Measurements from ENCODE around the gene TMEM50B.
"Not testable (repeated sequence)": the region's sequence is repeated elsewhere in the genome, so short reads cannot be mapped to it uniquely, and the experiment has no call there.

Gene TMEM50B

GRCh38 chr21:33480481-33481103, 818 bp upstream of the TMEM50B start:
- peak in 11 of 42 donors; percentile 5 to 45 (median 13) for DNase-seq
- intact Hi-C loops (cut with DNase I), result loop anchor here (5.0 kb wide), 1 partner anchor 62 kb away; the partner anchor contains the start of genes GART and SON

GRCh38 chr21:33478935-33479678, 667 bp downstream of the TMEM50B start:
- intact Hi-C loops (cut with DNase I), result no loop called here
- DNase-seq, result peak in 33 of 42 donors; percentile 7 to 65 (median 32)

- DNase-seq, result no peak
- intact Hi-C loops (cut with DNase I), result no loop called here
Measured at GRCh38 chr21:33478182-33478581, 1.6 kb downstream of the TMEM50B start.

- intact Hi-C loops (cut with DNase I), result no loop called here
- no peak for DNase-seq
Measured at GRCh38 chr21:33477066-33477465, 2.7 kb downstream of the TMEM50B start.

GRCh38 chr21:33473344-33473743, 6.4 kb downstream of the TMEM50B start:
- intact Hi-C loops (cut with DNase I), result no loop called here
- DNase-seq, result no peak

GRCh38 chr21:33470701-33471100, 9.1 kb downstream of the TMEM50B start:
- no peak for DNase-seq
- intact Hi-C loops (cut with DNase I), result no loop called here

GRCh38 chr21:33469183-33469582, 10.6 kb downstream of the TMEM50B start:
- intact Hi-C loops (cut with DNase I), result not testable (repeated sequence)

GRCh38 chr21:33461538-33462250, 18.1 kb downstream of the TMEM50B start:
- intact Hi-C loops (cut with DNase I), result no loop called here
- no peak for DNase-seq

More at GRCh38 chr21:33469183-33469582, 10.6 kb downstream of the TMEM50B start:
- peak in 1 of 42 donors; percentile 0 for DNase-seq

GRCh38 chr21:33458861-33459260, 20.9 kb downstream of the TMEM50B start:
- intact Hi-C loops (cut with DNase I), result no loop called here
- no peak for DNase-seq

GRCh38 chr21:33455686-33456446, 23.9 kb downstream of the TMEM50B start:
- DNase-seq, result no peak
- intact Hi-C loops (cut with DNase I), result no loop called here

- intact Hi-C loops (cut with DNase I), result no loop called here
- no peak for DNase-seq
Measured at GRCh38 chr21:33452362-33452761, 27.4 kb downstream of the TMEM50B start.

- intact Hi-C loops (cut with DNase I), result no loop called here
- DNase-seq, result no peak
Measured at GRCh38 chr21:33451634-33452071, 28.1 kb downstream of the TMEM50B start.

- intact Hi-C loops (cut with DNase I), result loop anchor here (10.0 kb wide), 1 partner anchor 615 kb away; no protein-coding TSS in a partner anchor
- peak in 1 of 42 donors; percentile 1 for DNase-seq
Measured at GRCh38 chr21:33449616-33450015, 30.2 kb downstream of the TMEM50B start.

GRCh38 chr21:33446620-33447019, 33.2 kb downstream of the TMEM50B start:
- not testable (repeated sequence) for DNase-seq
- intact Hi-C loops (cut with DNase I), result loop anchor here (10.0 kb wide), 1 partner anchor 612 kb away; no protein-coding TSS in a partner anchor

- intact Hi-C loops (cut with DNase I), result loop anchor here (5.0 to 10.0 kb wide), 2 partner anchors 242 to 610 kb away; no protein-coding TSS in a partner anchor
Measured at GRCh38 chr21:33444499-33444898, 35.3 kb downstream of the TMEM50B start.

GRCh38 chr21:33443194-33443593, 36.6 kb downstream of the TMEM50B start:
- intact Hi-C loops (cut with DNase I), result loop anchor here (5.0 to 10.0 kb wide), 2 partner anchors 241 to 608 kb away; no protein-coding TSS in a partner anchor
- DNase-seq, result peak in 1 of 42 donors; percentile 5

More at GRCh38 chr21:33444499-33444898, 35.3 kb downstream of the TMEM50B start:
- DNase-seq, result peak in 1 of 42 donors; percentile 2

GRCh38 chr21:33441489-33442477, 38.0 kb downstream of the TMEM50B start:
- DNase-seq, result peak in 13 of 42 donors; percentile 13 to 55 (median 27)
- intact Hi-C loops (cut with DNase I), result loop anchor here (5.0 to 10.0 kb wide), 2 partner anchors 239 to 607 kb away; no protein-coding TSS in a partner anchor
